UCSD-AML1 (cell line): Measurements from ENCODE around the gene MANBA.

Source experiments
- DNase-seq: peaks from one replicate; lab custom pipeline; 2025; ENCODE audit not compliant: unreplicated experiment; lab: John Stamatoyannopoulos, UW

MANBA gene

DNA sequence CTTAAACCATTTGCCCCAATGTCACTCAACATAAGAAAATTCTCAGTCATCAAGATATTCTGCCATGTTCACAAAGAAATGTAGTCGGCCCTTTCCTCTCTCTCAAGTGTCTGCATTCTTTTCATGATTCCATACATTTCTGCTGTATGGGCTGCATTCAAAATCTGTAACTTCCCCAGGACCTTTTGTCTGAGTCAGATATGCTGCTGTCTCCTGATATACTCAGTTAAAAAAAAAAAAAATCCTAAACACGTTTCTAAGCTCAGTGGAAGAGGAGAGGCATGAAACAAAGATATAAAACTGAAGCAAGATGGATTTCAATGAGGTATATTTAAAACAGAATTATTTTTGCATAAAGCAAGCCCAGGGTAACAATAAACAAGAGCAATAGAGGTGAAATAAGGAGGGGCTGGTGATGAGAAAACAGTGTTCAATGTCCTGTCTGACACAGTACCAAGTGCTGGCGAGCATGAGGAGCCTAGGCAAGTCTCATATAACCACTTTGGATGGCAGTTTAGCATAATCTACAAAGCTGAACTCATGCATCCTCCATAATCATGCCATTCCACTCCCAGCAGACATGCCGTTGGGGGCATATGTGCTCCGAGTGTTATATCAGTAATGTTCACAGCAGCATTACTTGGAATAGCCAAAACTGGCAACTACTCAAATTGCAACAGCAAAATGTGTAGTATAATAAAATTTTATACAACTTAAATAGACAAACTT is 76.7 kb downstream of the MANBA start:
- DNase-seq = no peak

- no peak for DNase-seq
These were observed 82.0 kb downstream of the MANBA start for GRCh38 chr4:102678695-102679335.

DNA sequence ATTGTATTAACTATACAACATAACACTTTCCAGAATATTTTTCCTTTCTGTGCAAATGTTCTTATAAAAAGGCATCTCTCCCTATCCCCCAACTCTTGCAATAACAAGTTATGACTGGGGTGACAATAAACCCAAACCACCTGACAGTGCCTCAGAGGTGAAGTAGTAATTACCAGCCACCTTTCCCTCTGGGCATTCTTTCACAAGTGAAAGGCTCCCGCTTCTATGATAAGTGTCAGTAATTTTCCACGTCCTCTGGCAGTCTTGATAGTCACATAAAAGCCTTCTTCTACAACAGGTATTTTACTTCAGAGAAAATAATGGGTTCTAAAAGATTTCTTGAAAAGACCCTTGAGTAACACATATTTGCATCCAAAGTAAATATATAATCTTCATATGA is 82.7 kb downstream of the MANBA start:
- no peak for DNase-seq

DNA sequence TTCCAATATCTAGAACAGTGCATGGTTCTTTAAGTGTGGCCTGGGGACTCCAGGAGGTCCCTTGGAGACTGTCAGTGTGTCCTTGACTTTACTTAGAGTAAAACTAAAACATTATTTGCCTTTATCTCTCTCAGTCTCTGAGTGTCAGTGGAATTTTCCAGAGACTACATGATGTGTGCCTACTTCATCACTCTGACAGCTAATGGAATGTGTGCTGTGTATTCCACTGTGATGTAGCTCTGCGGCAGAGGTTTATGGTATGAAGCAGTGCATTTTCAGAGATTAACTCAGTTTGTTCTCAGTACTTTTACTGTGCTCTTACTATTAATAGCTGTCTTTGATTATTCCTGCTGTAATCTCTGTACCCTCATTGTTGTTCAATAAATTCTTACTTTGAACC is 85.6 kb downstream of the MANBA start:
- no peak for DNase-seq

DNA sequence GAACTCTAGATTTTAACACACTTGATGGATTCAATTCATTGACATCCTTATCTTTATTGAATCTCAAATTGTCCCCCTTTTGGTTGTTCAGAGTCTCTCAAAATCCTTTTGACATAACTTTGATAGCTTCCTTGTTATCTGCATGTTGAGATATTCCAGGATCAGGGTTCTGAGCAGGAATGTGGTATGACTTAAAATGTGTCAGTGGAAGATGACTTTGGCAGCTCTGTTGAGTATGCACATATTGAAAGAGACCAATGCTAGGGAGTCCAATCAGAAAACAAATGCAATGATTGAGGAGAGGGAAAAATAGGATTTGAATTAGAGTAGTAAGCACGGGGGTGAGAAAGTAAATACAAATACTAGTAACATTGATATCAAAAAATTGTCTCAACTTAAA is 93.8 kb downstream of the MANBA start:
- DNase-seq = no peak

GRCh38 chr4:102665527-102665926 is 95.2 kb downstream of the MANBA start:
- no peak for DNase-seq

GRCh38 chr4:102663073-102663472 is 97.7 kb downstream of the MANBA start:
- DNase-seq = no peak

GRCh38 chr4:102657206-102657605 is 103.6 kb downstream of the MANBA start:
- DNase-seq = no peak

DNA sequence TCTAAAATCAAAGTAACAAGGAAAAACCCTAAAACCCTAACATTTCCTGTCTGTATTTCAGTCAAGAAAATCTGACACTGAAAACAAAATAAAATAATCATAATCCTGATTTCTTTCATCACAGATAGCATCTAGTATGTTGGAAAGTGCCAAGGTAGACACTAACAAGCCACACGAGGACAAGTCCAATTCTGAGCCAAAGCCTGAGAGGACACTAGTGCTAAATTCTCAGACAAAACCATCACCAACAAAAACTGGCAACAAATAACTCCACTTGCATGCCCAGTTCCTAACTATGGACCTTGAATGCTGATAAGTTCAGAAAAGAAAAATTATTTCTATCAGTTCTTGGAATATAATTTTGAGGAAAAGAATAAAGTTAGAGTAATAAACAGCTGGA is 113.7 kb downstream of the MANBA start:
- no peak for DNase-seq

DNA sequence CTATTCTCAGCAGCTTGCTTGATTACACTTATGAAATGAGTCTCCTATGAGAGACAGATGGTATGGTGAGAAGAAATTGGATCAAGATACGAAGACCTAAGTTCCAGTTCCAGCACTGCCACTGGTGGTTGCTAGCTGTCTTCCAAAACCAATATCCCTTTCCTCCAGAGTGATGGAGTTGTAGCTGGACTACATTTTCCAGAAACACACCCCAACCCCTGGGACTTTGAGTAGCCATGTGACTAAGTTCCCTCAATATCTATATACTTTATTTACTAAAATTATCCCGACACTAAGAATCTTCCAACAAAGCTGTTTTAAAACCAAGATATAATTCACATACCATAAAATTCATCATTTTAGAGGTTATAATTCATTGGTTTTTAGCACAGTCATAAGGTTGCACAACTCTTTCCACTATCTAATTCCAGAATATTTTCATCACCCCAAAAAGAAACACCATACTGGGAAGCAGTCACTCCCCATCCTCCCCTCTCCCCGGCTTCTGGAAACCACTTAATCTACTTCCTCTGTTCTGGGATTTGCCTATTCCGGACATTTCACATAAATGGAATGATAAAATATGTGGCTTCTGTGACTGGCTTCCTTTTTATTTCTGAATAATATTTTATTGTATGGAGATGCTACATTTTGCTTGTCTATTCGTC is 118.0 kb downstream of the MANBA start:
- no peak for DNase-seq

- DNase-seq = no peak
These were observed 119.0 kb downstream of the MANBA start for GRCh38 chr4:102641793-102642192.

DNA sequence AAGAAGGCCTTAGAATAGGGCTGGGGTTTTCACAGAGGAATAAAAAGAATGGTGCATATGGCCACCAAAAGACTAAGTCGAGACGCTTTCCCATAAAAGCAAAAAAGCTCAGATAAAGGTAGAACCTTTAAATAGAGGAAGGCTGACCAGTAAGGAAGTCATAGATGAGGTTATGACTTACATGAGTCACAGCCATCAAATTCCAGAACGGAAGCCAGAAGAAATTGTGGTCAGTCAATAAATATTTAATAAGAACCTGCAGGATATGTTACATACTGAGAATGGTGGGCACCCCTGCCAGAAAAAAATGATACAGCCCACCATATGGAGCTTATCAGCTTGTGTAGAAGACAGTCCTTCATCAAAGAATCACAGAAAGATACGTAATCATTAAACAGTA is 120.1 kb downstream of the MANBA start:
- no peak for DNase-seq

- DNase-seq = no peak
These were observed 121.2 kb downstream of the MANBA start for GRCh38 chr4:102639598-102639997.

DNA sequence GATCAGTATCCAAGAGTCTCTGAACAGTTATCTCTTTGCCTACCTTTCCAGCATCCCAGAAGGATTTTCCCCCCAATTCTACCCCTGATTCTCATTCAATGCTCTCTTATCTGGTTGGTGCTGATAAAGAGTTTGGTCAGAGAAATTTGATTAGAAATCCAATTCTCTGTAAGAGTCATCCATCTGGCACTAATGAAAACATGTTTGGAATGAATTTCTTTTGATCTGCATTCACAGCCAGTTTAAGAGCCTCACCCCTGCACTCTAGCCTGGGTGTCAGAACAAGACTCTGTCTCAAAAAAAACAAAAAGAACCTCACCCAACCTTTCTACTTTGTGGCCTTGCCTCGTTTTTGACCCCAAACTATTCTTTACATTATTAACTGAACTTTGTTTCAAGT is 122.1 kb downstream of the MANBA start:
- no peak for DNase-seq

DNA sequence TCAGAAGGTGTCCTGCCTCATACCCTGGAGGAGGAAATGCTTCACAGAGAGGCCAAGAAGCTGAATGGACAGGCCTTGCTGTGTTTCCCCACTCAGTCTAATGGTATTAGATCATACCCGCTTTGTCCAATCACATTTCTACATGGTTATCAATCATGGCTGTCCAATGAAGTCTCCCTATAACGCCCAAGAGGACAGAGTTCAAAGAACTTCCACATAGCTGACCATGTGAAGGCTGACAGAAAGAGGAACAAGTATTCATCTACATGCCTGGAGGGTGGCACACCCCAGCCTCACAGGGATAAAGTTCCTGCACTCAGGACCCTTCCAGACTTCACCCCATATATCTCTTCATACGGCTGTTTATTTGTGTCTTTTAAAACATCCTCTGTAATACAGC is 123.4 kb downstream of the MANBA start:
- no peak for DNase-seq

DNA sequence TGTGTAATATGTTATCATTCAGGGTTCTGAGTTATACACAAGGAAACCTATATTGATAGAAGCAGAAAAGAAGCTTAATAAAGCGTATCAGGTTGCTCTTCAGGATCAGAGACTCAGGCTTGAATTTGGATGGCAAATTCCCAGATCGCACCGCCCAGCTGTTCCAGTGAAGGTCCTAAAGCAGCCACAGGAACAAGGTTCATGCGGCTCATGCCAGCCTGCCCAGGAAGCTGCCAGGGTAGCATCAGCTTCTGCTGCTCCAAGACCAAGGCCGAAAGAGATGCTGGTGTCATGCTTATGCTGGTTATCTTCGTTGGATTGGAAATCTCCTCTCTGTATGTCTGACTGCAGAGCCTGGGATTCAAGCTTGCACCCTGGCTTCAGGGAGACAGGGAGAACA is 127.7 kb downstream of the MANBA start:
- no peak for DNase-seq

- no peak for DNase-seq
These were observed 128.3 kb downstream of the MANBA start for GRCh38 chr4:102632241-102633065.

GRCh38 chr4:102631616-102632015 is 129.2 kb downstream of the MANBA start:
- no peak for DNase-seq

DNA sequence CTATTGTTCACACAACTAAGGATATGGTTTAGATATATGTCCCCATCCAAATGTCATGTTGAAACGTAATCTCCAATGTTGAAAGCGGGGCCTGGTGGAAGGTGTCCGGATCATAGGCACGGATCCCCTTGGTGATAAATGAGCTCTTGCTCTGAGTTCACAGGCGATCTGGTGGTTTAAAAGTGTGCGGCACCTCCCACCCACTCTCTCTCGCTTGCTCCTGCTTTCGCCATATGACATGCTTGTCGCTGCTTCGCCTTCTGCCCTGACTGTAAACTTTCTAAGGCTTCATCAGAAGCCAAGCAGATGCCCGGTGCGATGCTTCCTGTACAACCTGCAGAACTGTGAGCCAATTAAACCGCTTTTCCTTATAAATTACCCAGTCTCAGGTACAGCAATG is 131.1 kb downstream of the MANBA start:
- DNase-seq = no peak

DNA sequence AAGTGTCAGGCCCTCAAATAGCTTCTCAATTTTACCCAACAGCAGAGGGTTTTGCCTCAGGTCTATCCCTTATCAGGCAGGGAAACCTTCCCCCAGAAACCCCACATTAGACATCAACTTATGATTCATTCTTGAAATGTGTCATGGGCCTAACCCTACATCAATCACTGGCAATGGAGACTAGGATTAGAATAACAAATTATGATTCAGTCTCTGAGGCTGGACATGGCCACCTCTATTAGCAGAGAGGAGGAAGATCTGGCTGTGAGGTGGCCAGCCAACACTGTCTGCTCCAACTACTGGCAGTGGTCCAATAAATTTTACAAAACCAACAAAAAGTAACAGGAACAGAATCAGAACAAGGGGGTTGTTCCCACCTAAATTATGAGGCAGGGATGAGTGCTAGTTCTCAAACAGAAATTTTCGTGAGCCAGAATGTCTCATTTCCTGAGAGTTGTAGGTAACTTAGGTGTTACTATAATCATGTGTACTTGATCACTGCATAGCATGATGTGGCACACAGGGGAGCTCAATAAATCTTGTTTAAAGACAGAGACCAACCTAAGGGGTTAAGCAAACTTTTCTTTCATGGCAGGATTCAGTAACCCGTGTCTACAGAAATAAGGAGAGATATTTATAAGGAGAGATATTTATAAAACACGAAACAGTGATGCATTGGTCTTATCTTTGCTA is 132.8 kb downstream of the MANBA start:
- DNase-seq = no peak
